GM19025 (cell line): ENCODE data around the gene TRMT2A.
"Not testable (repeated sequence)": the region's sequence is repeated elsewhere in the genome, so short reads cannot be mapped to it uniquely, and the experiment has no call there.

ENCODE experiments used
- ATAC-seq: cut with Tn5 transposase; IDR thresholded peaks from one replicate; pipeline ENCODE4 v1.9.1; 2021; ENCODE audit warnings: mild to moderate bottlenecking, low read depth, moderate library complexity; ENCODE audit not compliant: unreplicated experiment

TRMT2A gene, protein sequence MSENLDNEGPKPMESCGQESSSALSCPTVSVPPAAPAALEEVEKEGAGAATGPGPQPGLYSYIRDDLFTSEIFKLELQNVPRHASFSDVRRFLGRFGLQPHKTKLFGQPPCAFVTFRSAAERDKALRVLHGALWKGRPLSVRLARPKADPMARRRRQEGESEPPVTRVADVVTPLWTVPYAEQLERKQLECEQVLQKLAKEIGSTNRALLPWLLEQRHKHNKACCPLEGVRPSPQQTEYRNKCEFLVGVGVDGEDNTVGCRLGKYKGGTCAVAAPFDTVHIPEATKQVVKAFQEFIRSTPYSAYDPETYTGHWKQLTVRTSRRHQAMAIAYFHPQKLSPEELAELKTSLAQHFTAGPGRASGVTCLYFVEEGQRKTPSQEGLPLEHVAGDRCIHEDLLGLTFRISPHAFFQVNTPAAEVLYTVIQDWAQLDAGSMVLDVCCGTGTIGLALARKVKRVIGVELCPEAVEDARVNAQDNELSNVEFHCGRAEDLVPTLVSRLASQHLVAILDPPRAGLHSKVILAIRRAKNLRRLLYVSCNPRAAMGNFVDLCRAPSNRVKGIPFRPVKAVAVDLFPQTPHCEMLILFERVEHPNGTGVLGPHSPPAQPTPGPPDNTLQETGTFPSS

GRCh38 chr22:20116951-20117632 lies at the start of gene TRMT2A:
TRMT2A (minus strand) TSS chr22:20117226; CDS start chr22:20116906, 320 bp downstream.
- peak; percentile 80 for ATAC-seq

DNA sequence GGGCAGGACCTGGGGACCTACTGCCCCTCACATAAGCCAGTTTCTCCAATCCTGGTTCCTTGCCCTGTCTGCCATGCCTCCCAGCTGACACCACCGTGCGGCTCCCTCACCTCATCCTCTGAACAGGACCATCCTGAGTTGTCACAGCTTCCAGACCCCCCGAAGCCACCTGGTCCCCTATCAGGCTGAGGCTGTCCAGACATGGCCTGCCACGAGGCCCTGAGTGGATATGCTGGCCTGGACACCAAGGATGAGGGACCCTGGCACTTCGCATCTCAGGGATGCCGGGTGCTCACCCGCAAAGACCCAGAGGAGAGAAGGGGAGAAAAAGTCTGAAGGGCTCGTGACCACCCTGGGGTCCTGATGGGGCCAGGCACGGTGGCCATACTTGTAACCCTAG lies 49.7 kb upstream of the TRMT2A start:
- ATAC-seq, result no peak

DNA sequence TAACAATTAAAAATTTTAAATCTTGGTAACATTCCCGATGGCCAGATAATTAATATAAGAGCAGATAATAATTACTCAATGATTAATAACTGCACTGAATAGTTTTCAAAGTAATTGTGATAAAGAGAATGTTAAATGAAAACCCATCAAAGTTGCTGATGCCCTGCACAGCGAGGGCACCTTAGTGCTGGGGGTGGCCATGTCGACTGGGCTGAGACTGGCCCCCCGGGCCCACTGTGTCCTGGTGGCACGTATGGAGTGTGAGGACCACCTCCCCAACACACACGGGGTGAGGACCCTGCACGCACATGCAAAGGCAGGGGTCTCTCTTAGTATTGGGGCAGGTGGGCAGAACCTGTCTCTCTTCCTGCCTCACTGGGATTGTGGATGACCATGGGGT lies 48.9 kb upstream of the TRMT2A start:
- ATAC-seq, result no peak

DNA sequence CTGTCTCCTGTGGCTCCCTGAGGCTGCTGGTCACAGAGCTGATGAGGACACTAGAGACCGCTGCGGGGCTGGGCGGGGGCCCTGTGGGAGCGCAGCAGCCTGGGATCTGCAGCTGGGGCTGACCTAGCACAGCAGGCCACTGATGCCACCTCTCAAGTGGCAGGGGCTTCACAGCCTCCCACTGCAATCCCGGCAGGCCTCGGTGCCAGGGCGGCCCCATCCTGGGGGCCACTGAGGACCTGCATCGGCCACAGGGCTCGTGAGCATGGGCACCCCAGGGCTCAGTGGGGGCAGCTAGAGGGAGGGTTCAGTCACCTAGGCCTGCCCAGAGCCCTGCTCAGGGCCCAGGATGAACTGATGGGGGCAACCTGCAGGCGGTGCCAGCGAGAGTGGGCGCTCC lies 48.4 kb upstream of the TRMT2A start:
- no peak for ATAC-seq

DNA sequence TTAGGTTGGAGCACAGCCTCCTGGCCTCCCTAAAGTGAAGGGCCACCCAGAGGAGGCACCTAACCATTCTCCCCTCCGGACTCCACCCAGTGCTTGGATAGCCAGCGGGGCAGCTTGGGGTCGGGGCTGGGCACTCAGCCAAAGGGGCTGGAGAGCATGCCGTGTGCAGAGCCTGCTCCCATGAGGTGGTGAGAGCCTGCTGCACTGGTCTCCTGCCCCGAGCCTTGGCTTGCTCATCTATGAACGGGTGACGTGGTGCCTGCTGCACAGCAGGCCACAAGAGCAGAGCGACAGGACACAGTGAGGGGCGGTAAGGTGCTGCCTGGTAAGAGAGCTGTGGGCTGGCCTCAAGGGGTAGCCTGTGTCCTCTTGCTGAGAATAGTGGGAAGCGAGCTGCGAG lies 47.8 kb upstream of the TRMT2A start:
- no peak for ATAC-seq

DNA sequence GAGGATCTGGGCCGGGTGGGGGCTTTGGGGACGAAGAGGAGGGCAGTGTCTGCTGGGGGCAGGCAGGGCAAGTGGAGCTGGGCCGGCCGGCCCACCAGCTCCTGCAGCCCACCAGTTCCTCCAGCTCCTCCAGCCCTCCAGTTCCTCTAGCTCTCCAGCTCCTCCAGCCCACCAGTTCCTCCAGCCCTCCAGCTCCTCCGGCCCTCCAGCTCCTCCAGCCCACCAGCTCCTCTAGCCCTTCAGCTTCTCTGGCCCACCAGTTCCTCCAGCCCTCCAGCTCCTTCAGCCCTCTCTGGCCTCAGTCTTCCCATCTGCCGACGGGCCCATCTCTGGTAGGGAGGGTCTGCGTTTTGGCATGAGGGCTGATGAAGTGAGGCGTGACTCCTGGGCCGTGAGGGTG lies 43.0 kb upstream of the TRMT2A start:
- no peak for ATAC-seq

DNA sequence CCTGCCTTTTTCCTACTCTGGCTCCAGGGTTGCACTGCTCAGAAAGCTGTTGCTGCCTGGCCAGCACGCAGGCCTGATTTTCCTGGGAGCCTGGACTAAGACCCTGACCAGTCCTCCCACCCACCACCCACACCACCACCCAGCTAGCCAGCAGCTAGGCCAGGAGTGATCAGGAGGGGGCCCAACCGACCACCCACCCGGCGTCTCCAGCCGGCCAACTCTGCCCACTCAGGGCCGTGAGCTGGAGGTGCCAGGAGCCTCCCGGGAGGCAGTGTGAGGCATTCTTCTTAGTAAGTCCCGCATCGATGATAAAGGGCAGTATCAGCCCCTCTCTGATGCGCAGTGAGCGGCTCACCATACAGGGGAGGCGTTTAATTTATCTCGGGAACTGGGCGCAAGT lies 42.5 kb upstream of the TRMT2A start:
- not testable (repeated sequence) for ATAC-seq

DNA sequence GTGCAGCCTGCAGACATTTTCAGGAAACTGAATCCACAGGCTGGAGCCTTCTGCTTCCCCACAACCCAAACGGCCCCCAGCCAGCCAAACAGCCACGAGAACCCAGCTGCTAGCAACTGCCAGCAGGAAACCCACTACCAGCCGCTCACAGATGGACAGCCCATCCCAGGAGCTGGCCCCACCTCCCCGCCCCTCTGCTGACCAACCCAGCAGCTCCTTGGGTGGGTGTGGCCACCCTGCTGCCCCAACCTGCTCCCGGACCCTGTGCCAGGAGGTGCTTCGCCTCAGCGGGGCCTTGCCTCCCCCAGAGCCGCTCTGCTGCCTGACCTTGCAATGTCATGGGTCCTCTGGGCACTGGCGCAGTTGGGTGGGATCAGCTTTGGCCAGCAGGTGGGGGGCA lies 42.0 kb upstream of the TRMT2A start:
- no peak for ATAC-seq

DNA sequence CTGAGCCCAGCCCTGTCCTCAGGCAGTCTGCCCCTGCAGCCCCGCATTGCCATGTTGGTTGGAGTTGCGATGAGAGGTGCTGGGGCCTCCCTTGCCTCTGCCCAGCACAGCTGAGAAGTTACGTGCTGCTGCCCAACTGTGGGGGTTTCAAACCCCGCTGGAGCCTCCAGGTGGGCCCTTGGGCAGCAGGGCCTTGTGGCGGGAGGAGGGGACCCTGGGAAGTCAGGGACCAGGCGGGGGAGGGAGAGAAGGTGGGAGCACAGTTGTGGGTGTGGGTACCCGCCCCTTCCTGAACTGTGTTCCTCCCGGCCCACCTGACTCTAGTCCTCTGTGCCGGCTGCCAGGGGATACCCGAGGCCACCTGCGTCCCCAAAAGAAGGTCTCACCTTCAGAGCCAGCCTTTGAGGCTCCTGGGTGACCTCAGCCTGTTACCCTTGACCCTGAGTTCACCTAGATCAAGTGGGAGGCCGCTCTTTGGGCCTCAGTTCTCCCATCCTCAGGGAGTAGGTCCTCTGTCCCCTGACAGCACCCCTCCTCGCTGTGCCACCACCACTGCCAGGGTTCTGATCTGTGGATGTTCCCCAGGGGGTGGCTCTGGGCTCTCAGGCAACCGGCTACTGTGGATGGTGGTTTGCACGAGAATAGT lies 41.5 kb upstream of the TRMT2A start:
- no peak for ATAC-seq

DNA sequence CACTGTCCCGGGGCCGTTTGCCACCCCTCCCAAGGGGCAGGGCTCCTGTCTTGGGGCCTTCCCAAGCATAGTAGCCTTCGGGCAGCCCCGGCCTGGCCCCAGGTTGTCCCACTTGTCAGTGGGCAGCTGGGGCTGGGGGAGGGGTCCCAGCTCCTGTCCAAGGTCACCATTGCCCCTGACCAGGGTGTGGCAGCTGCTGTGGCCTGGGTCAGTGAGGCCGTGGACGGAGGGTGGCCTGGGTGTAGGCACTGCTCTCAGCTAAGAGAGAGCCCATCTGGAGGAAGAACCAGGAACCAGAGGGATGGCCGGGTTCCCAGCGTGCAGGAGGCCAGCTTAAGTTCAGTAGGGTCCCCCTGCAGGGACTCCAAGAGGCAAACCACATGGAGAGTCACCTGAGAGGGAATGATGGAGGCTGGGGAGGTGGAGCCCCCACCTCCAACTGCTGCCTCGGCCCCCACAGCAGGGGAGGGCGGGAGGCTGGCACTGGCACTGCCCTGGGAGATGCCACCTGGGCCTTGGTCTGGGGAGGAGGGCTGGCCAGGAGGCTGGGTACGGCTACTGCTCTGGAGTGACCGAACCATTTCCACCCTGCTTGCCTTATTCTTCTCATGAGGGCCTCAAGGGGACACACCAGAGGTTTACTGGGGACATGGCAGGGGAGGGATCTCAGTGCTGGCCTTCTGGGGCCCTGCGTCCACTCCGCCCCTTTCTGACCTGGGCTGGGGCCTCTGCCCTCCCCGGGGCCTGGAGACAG lies 40.6 kb upstream of the TRMT2A start:
- no peak for ATAC-seq

DNA sequence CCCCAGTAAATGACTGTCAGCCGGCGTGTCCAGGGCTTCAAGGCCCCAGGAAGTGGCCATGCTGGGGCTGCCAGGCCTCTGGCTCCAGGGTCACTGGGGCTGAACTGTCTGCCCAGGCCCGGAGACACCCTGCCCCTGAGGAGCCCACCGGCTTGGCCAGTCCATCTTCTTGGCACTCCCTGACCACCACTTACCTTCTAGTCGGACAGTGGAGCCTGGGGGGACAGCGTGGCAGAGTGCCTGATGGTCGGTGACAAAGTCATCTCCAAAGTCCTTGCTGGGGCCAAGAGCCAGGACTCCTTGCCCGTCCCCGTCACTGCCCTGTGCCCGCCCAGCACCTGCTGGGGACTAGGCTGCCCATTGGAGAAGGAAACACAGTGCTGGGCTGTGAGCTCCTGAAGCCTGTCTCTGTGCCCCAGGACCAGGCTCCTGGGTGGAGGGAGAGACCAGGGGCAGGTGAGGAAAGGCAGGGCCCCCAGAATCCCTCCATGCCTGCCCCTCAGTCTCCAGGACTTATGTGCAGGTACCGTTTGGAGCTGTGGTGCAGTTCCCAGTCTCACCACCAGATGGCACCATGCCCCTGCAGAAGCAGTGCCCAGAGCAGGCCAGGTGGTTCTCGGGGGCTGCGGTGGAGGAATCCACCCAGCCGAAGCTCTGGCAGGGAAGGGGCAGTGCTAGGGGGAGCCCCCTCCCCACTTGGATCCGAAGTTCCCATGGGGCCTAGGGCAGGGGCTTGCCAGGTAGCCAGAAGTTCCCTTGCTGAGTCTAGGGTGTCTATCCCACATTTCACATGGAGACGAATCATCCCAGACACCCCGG lies 39.8 kb upstream of the TRMT2A start:
- ATAC-seq, result no peak

DNA sequence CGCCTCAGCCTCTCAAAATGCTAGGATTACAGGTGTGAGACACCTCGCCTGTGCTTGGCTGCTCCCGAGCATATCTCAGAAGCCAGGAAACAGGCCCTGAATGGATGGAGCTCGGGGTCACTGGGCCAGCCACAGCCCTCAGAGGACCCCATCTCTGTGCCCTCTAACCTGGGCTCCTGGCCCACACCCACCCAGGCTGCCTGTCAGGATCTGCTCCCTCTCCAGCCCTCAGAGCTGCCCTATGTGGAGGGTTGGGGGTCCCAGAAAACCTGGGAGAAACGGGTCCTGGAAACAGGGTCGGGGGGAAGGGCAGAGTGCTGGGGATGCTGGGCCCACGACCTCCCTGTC lies 39.0 kb upstream of the TRMT2A start:
- ATAC-seq, result no peak

GRCh38 chr22:20155330-20156041 lies 38.5 kb upstream of the TRMT2A start:
- ATAC-seq, result no peak

GRCh38 chr22:20154602-20155187 lies 37.7 kb upstream of the TRMT2A start:
- no peak for ATAC-seq

DNA sequence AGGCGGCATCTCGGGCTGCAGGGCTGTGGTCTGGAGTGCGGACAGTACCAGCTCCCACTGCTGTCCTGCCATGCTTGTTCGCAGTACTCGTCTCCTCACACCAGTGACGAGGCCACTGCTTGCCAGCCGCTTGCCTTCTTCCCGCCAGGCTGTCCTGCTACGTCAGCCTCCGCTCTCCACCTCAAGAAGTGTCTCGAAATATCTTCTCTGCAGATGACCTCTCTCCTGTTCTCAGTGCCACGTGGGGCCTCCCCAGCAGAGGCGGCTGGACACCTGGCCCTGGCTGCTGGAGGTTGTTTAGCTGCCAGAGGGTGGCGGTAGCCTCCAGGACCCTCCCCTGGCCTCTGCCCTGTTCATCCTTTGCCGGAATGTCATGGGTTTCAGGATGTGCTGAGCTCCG lies 36.9 kb upstream of the TRMT2A start:
- ATAC-seq, result no peak

GRCh38 chr22:20152464-20152890 lies 35.5 kb upstream of the TRMT2A start:
- no peak for ATAC-seq

DNA sequence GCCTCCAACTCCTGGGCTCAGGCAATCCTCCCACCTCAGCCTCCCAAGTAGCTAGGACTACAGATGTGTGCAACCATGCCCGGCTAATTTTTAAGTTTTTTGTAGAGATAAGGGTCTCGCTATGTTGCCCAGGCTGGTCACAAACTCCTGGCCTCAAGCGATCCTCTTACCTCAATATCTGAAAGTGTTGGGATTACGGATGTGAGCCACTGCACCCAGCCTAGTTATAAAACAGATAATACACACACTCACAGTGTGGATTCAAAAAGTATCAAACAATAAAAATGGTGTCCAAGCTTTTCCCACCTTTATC lies 34.2 kb upstream of the TRMT2A start:
- ATAC-seq, result no peak

DNA sequence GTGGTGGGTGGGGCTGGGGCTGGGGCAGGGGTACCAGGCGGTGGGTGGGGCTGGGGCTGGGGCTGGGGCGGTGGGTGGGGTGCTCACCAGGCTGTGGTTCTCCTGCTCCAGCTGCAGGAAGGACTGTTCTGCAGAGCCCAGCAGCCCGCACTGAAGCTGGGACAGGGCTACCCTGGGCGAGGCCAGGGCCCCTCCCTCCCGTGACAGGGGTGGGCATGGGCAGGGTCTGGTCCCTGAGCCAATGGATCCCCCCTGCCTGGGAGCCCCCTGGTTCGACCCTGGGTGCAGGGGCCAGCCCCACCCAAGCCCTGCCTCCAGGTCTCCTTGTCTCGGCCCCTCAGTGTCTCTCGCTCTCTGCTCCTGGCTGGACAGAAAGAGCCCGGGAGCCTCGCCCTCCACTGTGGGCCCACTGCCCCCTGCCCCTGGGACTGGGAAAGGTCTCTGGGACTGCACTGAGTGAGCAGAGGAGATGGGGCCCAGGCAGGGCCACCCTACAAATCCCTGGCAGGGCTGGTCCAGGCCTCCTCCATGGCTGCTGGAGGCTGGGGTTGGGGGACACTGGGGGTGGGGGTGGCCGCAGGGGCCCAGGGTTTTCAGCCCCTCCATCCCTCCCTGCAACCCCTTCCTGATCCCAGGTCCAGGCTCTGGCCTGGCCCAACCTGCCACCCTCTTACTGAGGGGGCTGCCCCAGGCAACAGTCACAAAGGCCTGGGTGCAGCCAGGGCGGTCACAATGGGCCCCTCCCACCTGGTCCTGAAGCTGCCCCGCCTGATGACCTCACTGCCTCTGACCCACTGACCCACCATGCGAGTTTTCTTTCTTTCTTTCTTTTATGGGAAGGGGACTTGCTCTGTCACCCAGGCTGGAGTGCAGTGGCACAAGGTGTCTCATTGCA lies 33.6 kb upstream of the TRMT2A start, which contains the start of gene CCDC188:
Gene CCDC188 (minus strand): TSS at position 675 of the 895 bp plus-strand sequence. CDS start 69 bp downstream, at position 606.
- ATAC-seq, result no peak
